SK-N-SH (cell line): ENCODE data around the gene PIP5K1B. TPM values are rescaled to one million over a fixed set of nuclear protein-coding genes. Genes with fewer than 3 reads are reported as not detected.

Experiments
- CTCF ChIA-PET: fragments of 300-600, 350-600 bp; formaldehyde crosslinking; extraction: SDS; loops from one replicate; lab custom pipeline; 2021; lab: Yijun Ruan, JAX
- POLR2A ChIA-PET: fragments of 350-600 bp; sonication (Branson Sonifier 250); formaldehyde crosslinking; extraction: SDS; loops from one replicate; lab custom pipeline; 2020; ENCODE audit warnings: antibody characterized with exemption, inconsistent platforms; lab: Yijun Ruan, JAX
- DNase-seq: peaks from one replicate; pipeline ENCODE4 v3.0.0; 2012
- H2AFZ ChIP-seq: fragments of 200-600 bp; sonication (generic); 2 replicates; pipeline ENCODE4 v1.8.1; 2016; ENCODE audit warnings: antibody characterized with exemption, mild to moderate bottlenecking, low read depth
- H3F3A ChIP-seq: fragments of 200-600 bp; sonication (generic); replicated peaks from 2 replicates; pipeline ENCODE3; 2016; ENCODE audit warnings: antibody characterized with exemption, mild to moderate bottlenecking; ENCODE audit not compliant: insufficient read depth
- H3K27ac ChIP-seq, 2 experiments: fragments of 200-500 bp in 1 of 2; fragments of 200-600 bp in 1 of 2; sonication (Bioruptor generic) in 1 of 2; sonication (generic), shearing (Covaris generic) in 1 of 2; 2 replicates each; pipeline versions ENCODE4 v1.5.1 to v1.6.1; 2014 to 2016; ENCODE audit warnings: low read depth in 2 of 2, inconsistent platforms in 1 of 2, low read length in 1 of 2, mild to moderate bottlenecking in 1 of 2, mixed read lengths in 1 of 2
- H3K27me3 ChIP-seq: fragments of 200-600 bp; sonication (generic), shearing (Covaris generic); 2 replicates; pipeline ENCODE4 v1.6.1; 2016; ENCODE audit warnings: mixed run types; ENCODE audit not compliant: insufficient read depth
- H3K36me3 ChIP-seq, 2 experiments: fragments of 200-500 bp in 1 of 2; fragments of 200-600 bp in 1 of 2; sonication (Bioruptor generic) in 1 of 2; sonication (generic) in 1 of 2; replicated peaks in 1 of 2; 2 replicates each; pipeline versions ENCODE3 to v1.5.1; 2014 to 2016; ENCODE audit warnings: low read length in 1 of 2, mild to moderate bottlenecking in 1 of 2; ENCODE audit not compliant: insufficient read depth in 2 of 2, control insufficient read depth in 1 of 2
- H3K4me1 ChIP-seq, 2 experiments: fragments of 200-500 bp in 1 of 2; fragments of 200-600 bp in 1 of 2; sonication (Bioruptor generic) in 1 of 2; sonication (generic), shearing (Covaris generic) in 1 of 2; 2 replicates each; pipeline versions ENCODE4 v1.5.1 to v1.6.1; 2014 to 2016; ENCODE audit warnings: low read depth in 1 of 2, low read length in 1 of 2, mixed run types in 1 of 2; ENCODE audit not compliant: insufficient read depth in 2 of 2, control insufficient read depth in 1 of 2
- H3K4me2 ChIP-seq: fragments of 200-600 bp; sonication (generic), shearing (Covaris generic); 2 replicates; pipeline ENCODE4 v1.6.1; 2017; ENCODE audit warnings: mixed run types
- H3K4me3 ChIP-seq, 2 experiments: fragments of 200-500 bp in 1 of 2; fragments of 200-600 bp in 1 of 2; sonication (Bioruptor generic) in 1 of 2; sonication (generic), shearing (Covaris generic) in 1 of 2; 2 replicates each; pipeline versions ENCODE4 v1.5.1 to v1.8.1; 2014 to 2016; ENCODE audit warnings: low read depth in 2 of 2, inconsistent platforms in 1 of 2, low read length in 1 of 2, mild to moderate bottlenecking in 1 of 2, mixed read lengths in 1 of 2, moderate library complexity in 1 of 2
- H3K79me2 ChIP-seq: fragments of 200-600 bp; sonication (generic); 2 replicates; pipeline ENCODE4 v1.8.1; 2017; ENCODE audit warnings: mild to moderate bottlenecking; ENCODE audit not compliant: insufficient read depth
- H3K9ac ChIP-seq: fragments of 200-600 bp; sonication (generic); 2 replicates; pipeline ENCODE4 v1.6.1; 2017; ENCODE audit warnings: mixed run types
- H3K9me2 ChIP-seq: fragments of 200-600 bp; sonication (generic); 2 replicates; pipeline ENCODE4 v1.6.1; 2017; ENCODE audit warnings: mixed run types
- H3K9me3 ChIP-seq: fragments of 200-600 bp; sonication (generic); 2 replicates; pipeline ENCODE4 v1.6.1; 2017; ENCODE audit warnings: mixed run types, mild to moderate bottlenecking, moderate library complexity
- H4K20me1 ChIP-seq: fragments of 200-600 bp; sonication (generic); 2 replicates; pipeline ENCODE4 v1.6.1; 2017; ENCODE audit warnings: mild to moderate bottlenecking, mixed run types; ENCODE audit not compliant: insufficient read depth
- CHD2 ChIP-seq: fragments of 150-350 bp; IDR thresholded peaks from 2 replicates; pipeline ENCODE4 v1.6.1; 2018; ENCODE audit warnings: low read length; ENCODE audit not compliant: partially characterized antibody
- ELF1 ChIP-seq: IDR thresholded peaks from 2 replicates; pipeline ENCODE4 v1.4.0; 2012
- EP300 ChIP-seq, 2 experiments: IDR thresholded peaks; 2 replicates each; pipeline versions ENCODE4 v1.4.0 to v1.6.1; 2012; ENCODE audit warnings: borderline replicate concordance in 1 of 2, low read depth in 1 of 2, low read length in 1 of 2
- EZH2phosphoT487 ChIP-seq: fragments of 200-600 bp; sonication (generic); IDR thresholded peaks from 2 replicates; pipeline ENCODE4 v1.6.1; 2017; ENCODE audit warnings: low read depth, mixed run types, mild to moderate bottlenecking, antibody characterized with exemption, moderate library complexity, borderline replicate concordance
- FOXJ3 ChIP-seq: sonication (generic); formaldehyde crosslinking; IDR thresholded peaks from 2 replicates; pipeline ENCODE4 v1.5.1; 2020; ENCODE audit warnings: mild to moderate bottlenecking, missing genetic modification reagents
- FOXM1 ChIP-seq: IDR thresholded peaks from 2 replicates; pipeline ENCODE4 v1.4.0; 2012; ENCODE audit warnings: low read depth, mild to moderate bottlenecking
- GABPA ChIP-seq: IDR thresholded peaks from 2 replicates; pipeline ENCODE4 v1.4.0; 2012; ENCODE audit warnings: low read depth, mild to moderate bottlenecking
- GATA2 ChIP-seq: sonication (generic); formaldehyde crosslinking; IDR thresholded peaks from 2 replicates; pipeline ENCODE4 v1.5.0; 2020; ENCODE audit warnings: mild to moderate bottlenecking, missing genetic modification reagents
- JUND ChIP-seq: IDR thresholded peaks from 2 replicates; pipeline ENCODE4 v1.4.0; 2012
- MXI1 ChIP-seq: IDR thresholded peaks from 2 replicates; pipeline ENCODE4 v1.6.1; 2012; ENCODE audit warnings: mild to moderate bottlenecking, low read depth, low read length, improper control_type of control experiment
- POLR2AphosphoS5 ChIP-seq: IDR thresholded peaks from 2 replicates; pipeline ENCODE4 v1.6.1; 2012; ENCODE audit warnings: low read depth, low read length
- RAD21 ChIP-seq: IDR thresholded peaks from 2 replicates; pipeline ENCODE4 v1.6.1; 2012; ENCODE audit warnings: mild to moderate bottlenecking, low read length
- RCOR1 ChIP-seq: fragments of 150-350 bp; IDR thresholded peaks from 2 replicates; pipeline ENCODE4 v1.6.1; 2017; ENCODE audit warnings: antibody characterized with exemption, low read length
- SIN3A ChIP-seq: IDR thresholded peaks from 2 replicates; pipeline ENCODE4 v1.6.1; 2012; ENCODE audit warnings: low read depth, mild to moderate bottlenecking, low read length, moderate library complexity, borderline replicate concordance
- TCF12 ChIP-seq: IDR thresholded peaks from 2 replicates; pipeline ENCODE4 v1.4.0; 2012
- TEAD4 ChIP-seq: IDR thresholded peaks from 2 replicates; pipeline ENCODE4 v1.4.0; 2012; ENCODE audit warnings: mild to moderate bottlenecking, borderline replicate concordance; ENCODE audit not compliant: insufficient read depth
- YY1 ChIP-seq: IDR thresholded peaks from 2 replicates; pipeline ENCODE4 v1.4.0; 2012; ENCODE audit warnings: low read depth, mild to moderate bottlenecking
- WGBS: methylation state at CpG from one replicate; pipeline ENCODE4 v1.1.6; 2017; ENCODE audit warnings: low lambda C conversion rate; 5-methylcytosine and 5-hydroxymethylcytosine counted together
- polyA plus RNA-seq, 3 experiments: library from polyadenylated mRNA; depleted of rRNA; stranded (reverse); fragments of >200 nt; gene quantifications; 2 replicates each; pipeline ENCODE4 v1.2.3, GENCODE V29; 2012
- TF ChIP-seq, protein P1 (sequence below): IDR thresholded peaks from 2 replicates; pipeline ENCODE4 v1.4.0; 2012; ENCODE audit warnings: low read depth, borderline replicate concordance
- TF ChIP-seq, protein P2 (sequence below): IDR thresholded peaks from 2 replicates; pipeline ENCODE4 v1.4.0; 2012; ENCODE audit warnings: low read depth, borderline replicate concordance

PIP5K1B gene
- polyA plus RNA-seq, 1 of the 3 experiments (the other 2 are of a cell fraction), result not detected

DNA sequence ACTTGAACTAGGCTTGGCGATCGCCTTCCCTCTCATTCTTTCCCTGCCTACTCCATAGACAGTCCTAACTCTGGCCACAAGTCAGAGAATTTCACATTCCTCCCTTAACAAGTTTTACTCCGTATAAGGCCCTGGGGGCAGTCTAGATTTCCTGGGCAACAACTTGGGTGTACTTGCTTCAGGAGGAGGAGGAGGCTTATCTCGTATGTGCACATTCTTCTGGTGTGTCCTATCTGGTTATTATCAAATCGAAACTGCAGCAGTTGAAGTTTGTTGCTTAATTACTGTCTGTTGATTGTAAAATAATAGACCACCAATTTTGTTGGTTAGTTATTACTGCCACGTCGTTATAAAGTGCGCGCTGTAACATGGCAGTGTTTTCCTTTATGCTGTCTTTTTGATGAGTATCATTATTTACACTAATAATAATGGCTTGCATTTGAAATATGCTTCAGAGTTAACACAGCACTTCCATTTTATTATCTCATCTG is 42.0 kb downstream of the PIP5K1B start:
- CTCF ChIA-PET, result no interaction called here
- WGBS, result 29% methylated on average over 9 of the region's 9 CpGs

DNA sequence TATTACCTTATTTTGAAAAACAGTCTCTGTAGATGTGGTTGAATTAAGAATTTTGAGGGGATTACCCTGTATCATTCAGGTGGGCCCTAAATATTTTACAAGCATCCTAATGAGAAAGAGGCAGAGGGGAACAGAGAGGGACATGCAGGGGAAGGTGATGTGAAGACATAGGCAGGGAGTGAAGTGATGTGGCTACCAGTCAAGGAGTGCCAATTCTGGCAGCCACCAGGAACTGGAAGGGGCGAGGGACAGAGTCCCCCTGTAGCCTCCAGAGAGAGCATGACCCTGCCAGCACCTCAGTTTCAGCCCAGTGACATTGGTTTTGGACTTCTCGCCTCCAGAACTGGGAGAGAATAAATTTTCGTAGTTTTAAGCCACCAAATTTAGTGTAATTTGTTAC is 44.1 kb downstream of the PIP5K1B start:
- Histone ChIP-seq H3F3A (no peaks in the 10 kb centered on the region), H3K27ac (no peak overlapping the region), H3K9ac (no peak overlapping the region), H3K4me1 (no peaks in the 10 kb centered on the region), H2AFZ (no peak overlapping the region), H4K20me1 (no peaks in the 10 kb centered on the region), H3K4me2 (no peak overlapping the region), H3K4me3 (no peak overlapping the region), H3K36me3 (no peaks in the 10 kb centered on the region), H3K9me2 (no peaks in the 10 kb centered on the region), H3K79me2 (no peaks in the 10 kb centered on the region), H3K9me3 (no peaks in the 10 kb centered on the region), H3K27me3 (no peaks in the 10 kb centered on the region; the same call in 1 of the 2 replicates)
- no peak for DNase-seq
- ChIA-PET CTCF (no interaction called here), POLR2A (no interaction called here)
- TF ChIP-seq YY1 (no peak), FOXJ3 (CRISPR knock-in tag) (no peak), FOXM1 (no peak), CHD2 (no peak), JUND (no peak), POLR2AphosphoS5 (no peak), ELF1 (no peak), RAD21 (no peak), SIN3A (no peak), GATA2 (no peak), EP300 (IDR thresholded peaks at IDR 0.05; ENCODE audit: borderline replicate concordance in 1 of 2, low read depth in 1 of 2, low read length in 1 of 2) (no peak)
- TF ChIP-seq, protein P1, sequence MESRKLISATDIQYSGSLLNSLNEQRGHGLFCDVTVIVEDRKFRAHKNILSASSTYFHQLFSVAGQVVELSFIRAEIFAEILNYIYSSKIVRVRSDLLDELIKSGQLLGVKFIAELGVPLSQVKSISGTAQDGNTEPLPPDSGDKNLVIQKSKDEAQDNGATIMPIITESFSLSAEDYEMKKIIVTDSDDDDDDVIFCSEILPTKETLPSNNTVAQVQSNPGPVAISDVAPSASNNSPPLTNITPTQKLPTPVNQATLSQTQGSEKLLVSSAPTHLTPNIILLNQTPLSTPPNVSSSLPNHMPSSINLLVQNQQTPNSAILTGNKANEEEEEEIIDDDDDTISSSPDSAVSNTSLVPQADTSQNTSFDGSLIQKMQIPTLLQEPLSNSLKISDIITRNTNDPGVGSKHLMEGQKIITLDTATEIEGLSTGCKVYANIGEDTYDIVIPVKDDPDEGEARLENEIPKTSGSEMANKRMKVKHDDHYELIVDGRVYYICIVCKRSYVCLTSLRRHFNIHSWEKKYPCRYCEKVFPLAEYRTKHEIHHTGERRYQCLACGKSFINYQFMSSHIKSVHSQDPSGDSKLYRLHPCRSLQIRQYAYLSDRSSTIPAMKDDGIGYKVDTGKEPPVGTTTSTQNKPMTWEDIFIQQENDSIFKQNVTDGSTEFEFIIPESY, result no peak
- WGBS, result 0% methylated on average over 3 of the region's 3 CpGs

More for the DNA sequence above, 42.0 kb downstream of the PIP5K1B start:
- Histone ChIP-seq H3K4me1 (no peaks in the 10 kb centered on the region), H4K20me1 (no peaks in the 10 kb centered on the region), H3K4me2 (no peak overlapping the region), H3K9ac (no peak overlapping the region), H3K9me3 (no peaks in the 10 kb centered on the region), H2AFZ (no peak overlapping the region), H3K4me3 (no peak overlapping the region), H3K27ac (no peak overlapping the region), H3F3A (no peaks in the 10 kb centered on the region), H3K9me2 (no peaks in the 10 kb centered on the region), H3K79me2 (no peaks in the 10 kb centered on the region), H3K36me3 (no peaks in the 10 kb centered on the region), H3K27me3 (no peaks in the 10 kb centered on the region; the same call in 1 of the 2 replicates)
- no peak for DNase-seq
- POLR2A ChIA-PET, result no interaction called here
- TF ChIP-seq, protein P2, sequence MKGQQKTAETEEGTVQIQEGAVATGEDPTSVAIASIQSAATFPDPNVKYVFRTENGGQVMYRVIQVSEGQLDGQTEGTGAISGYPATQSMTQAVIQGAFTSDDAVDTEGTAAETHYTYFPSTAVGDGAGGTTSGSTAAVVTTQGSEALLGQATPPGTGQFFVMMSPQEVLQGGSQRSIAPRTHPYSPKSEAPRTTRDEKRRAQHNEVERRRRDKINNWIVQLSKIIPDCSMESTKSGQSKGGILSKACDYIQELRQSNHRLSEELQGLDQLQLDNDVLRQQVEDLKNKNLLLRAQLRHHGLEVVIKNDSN, result no peak
- TF ChIP-seq TEAD4 (no peak), RCOR1 (no peak), MXI1 (no peak), RAD21 (no peak), YY1 (no peak), EP300 (IDR thresholded peaks at IDR 0.05; ENCODE audit: borderline replicate concordance in 1 of 2, low read depth in 1 of 2, low read length in 1 of 2) (no peak), GATA2 (no peak), TCF12 (no peak), GABPA (no peak), FOXM1 (no peak), EZH2phosphoT487 (no peak)
